NCI-H2196 (cell line): ENCODE data around the gene ADAMTS18.

Experiments used
- DNase-seq: peaks from one replicate; lab custom pipeline; 2025; ENCODE audit not compliant: unreplicated experiment; lab: John Stamatoyannopoulos, UW

ADAMTS18 gene

GRCh38 chr16:77439106-77439505 is 4.3 kb upstream of the ADAMTS18 start:
- DNase-seq: no peak

GRCh38 chr16:77437859-77438258 is 3.0 kb upstream of the ADAMTS18 start:
- no peak for DNase-seq

GRCh38 chr16:77435272-77435820 is 512 bp upstream of the ADAMTS18 start:
- DNase-seq: no peak

- no peak for DNase-seq
These were observed 758 bp downstream of the ADAMTS18 start for GRCh38 chr16:77434022-77434529.

- DNase-seq: no peak
These were observed 1.7 kb downstream of the ADAMTS18 start for GRCh38 chr16:77433146-77433545.

- DNase-seq: no peak
These were observed 2.6 kb downstream of the ADAMTS18 start for GRCh38 chr16:77432264-77432663.

- no peak for DNase-seq
These were observed 3.8 kb downstream of the ADAMTS18 start for GRCh38 chr16:77430787-77431585.

GRCh38 chr16:77430360-77430759 is 4.5 kb downstream of the ADAMTS18 start:
- no peak for DNase-seq

- DNase-seq: no peak
These were observed 9.8 kb downstream of the ADAMTS18 start for GRCh38 chr16:77424871-77425604.

- DNase-seq: no peak
These were observed 12.5 kb downstream of the ADAMTS18 start for GRCh38 chr16:77422196-77422784.

GRCh38 chr16:77416939-77417480 is 17.8 kb downstream of the ADAMTS18 start:
- DNase-seq: no peak

GRCh38 chr16:77414752-77415231 is 20.0 kb downstream of the ADAMTS18 start:
- DNase-seq: no peak

GRCh38 chr16:77410449-77410848 is 24.4 kb downstream of the ADAMTS18 start:
- no peak for DNase-seq

- no peak for DNase-seq
These were observed 25.5 kb downstream of the ADAMTS18 start for GRCh38 chr16:77409311-77409710.

- no peak for DNase-seq
These were observed 26.2 kb downstream of the ADAMTS18 start for GRCh38 chr16:77408607-77409006.

GRCh38 chr16:77406680-77407079 is 28.2 kb downstream of the ADAMTS18 start:
- DNase-seq: no peak

GRCh38 chr16:77404775-77405174 is 30.1 kb downstream of the ADAMTS18 start:
- no peak for DNase-seq

GRCh38 chr16:77403732-77404131 is 31.1 kb downstream of the ADAMTS18 start:
- DNase-seq: no peak

GRCh38 chr16:77402672-77403071 is 32.2 kb downstream of the ADAMTS18 start:
- no peak for DNase-seq

- DNase-seq: no peak
These were observed 32.7 kb downstream of the ADAMTS18 start for GRCh38 chr16:77402118-77402517.

- DNase-seq: no peak
These were observed 35.3 kb downstream of the ADAMTS18 start for GRCh38 chr16:77399546-77399945.
